Measurements from ENCODE around the gene ITIH4.

The ITIH4 gene

GRCh38 chr3:52830535-52831258, at the start of gene ITIH4:
Gene ITIH4, minus strand, starts transcription at chr3:52830672. Its CDS starts 30 bp downstream, at chr3:52830642.
- no peaks in the 10 kb centered on the region for H3K36me3 ChIP-seq (ENCODE audit: control insufficient read depth, insufficient read depth, low read length)
- H3K9ac ChIP-seq (ENCODE audit: low read depth, low read length): no peak within 1 kb of the TSS

GRCh38 chr3:52880047-52880446, 49.6 kb upstream of the ITIH4 start:
- no peak overlapping the region for H3K27ac ChIP-seq (ENCODE audit: low read depth, low read length)
- H3K27me3 ChIP-seq (ENCODE audit: control insufficient read depth, insufficient read depth, low read length): no peaks in the 10 kb centered on the region
- no peak overlapping the region for H3K9ac ChIP-seq (ENCODE audit: low read depth, low read length)
- no peaks in the 10 kb centered on the region for H3K9me3 ChIP-seq (ENCODE audit: control insufficient read depth, insufficient read depth, low read length)
- no peak overlapping the region for H3K4me3 ChIP-seq (ENCODE audit: low read depth, low read length)
- peaks cover 5% of the 10 kb centered on the region; the same call in 1 of the 2 replicates for H3K4me1 ChIP-seq (ENCODE audit: control insufficient read depth, insufficient read depth, low read length)
- H3K36me3 ChIP-seq (ENCODE audit: control insufficient read depth, insufficient read depth, low read length): peaks cover 2% of the 10 kb centered on the region; the same call in 1 of the 2 replicates

More at GRCh38 chr3:52830535-52831258, at the start of gene ITIH4:
- Histone ChIP-seq H3K4me1 (ENCODE audit: control insufficient read depth, insufficient read depth, low read length) (peaks cover 6% of the 10 kb centered on the region; the same call in 1 of the 2 replicates), H3K27ac (ENCODE audit: low read depth, low read length) (no peak within 1 kb of the TSS), H3K27me3 (ENCODE audit: control insufficient read depth, insufficient read depth, low read length) (no peaks in the 10 kb centered on the region), H3K4me3 (ENCODE audit: low read depth, low read length) (no peak within 1 kb of the TSS), H3K9me3 (ENCODE audit: control insufficient read depth, insufficient read depth, low read length) (no peaks in the 10 kb centered on the region)

GRCh38 chr3:52879581-52879980, 49.1 kb upstream of the ITIH4 start:
- H3K4me1 ChIP-seq (ENCODE audit: control insufficient read depth, insufficient read depth, low read length): peaks cover 5% of the 10 kb centered on the region; the same call in 1 of the 2 replicates
- no peak overlapping the region for H3K4me3 ChIP-seq (ENCODE audit: low read depth, low read length)

GRCh38 chr3:52879090-52879489, 48.6 kb upstream of the ITIH4 start:
- Histone ChIP-seq H3K4me1 (ENCODE audit: control insufficient read depth, insufficient read depth, low read length) (peaks cover 5% of the 10 kb centered on the region; the same call in 1 of the 2 replicates), H3K4me3 (ENCODE audit: low read depth, low read length) (no peak overlapping the region), H3K9me3 (ENCODE audit: control insufficient read depth, insufficient read depth, low read length) (no peaks in the 10 kb centered on the region), H3K27ac (ENCODE audit: low read depth, low read length) (no peak overlapping the region), H3K27me3 (ENCODE audit: control insufficient read depth, insufficient read depth, low read length) (no peaks in the 10 kb centered on the region), H3K9ac (ENCODE audit: low read depth, low read length) (no peak overlapping the region), H3K36me3 (ENCODE audit: control insufficient read depth, insufficient read depth, low read length) (no peaks in the 10 kb centered on the region)

More at GRCh38 chr3:52879581-52879980, 49.1 kb upstream of the ITIH4 start:
- Histone ChIP-seq H3K27me3 (ENCODE audit: control insufficient read depth, insufficient read depth, low read length) (no peaks in the 10 kb centered on the region), H3K9me3 (ENCODE audit: control insufficient read depth, insufficient read depth, low read length) (no peaks in the 10 kb centered on the region), H3K9ac (ENCODE audit: low read depth, low read length) (no peak overlapping the region), H3K27ac (ENCODE audit: low read depth, low read length) (no peak overlapping the region), H3K36me3 (ENCODE audit: control insufficient read depth, insufficient read depth, low read length) (no peaks in the 10 kb centered on the region)

- Histone ChIP-seq H3K27ac (ENCODE audit: low read depth, low read length) (no peak overlapping the region), H3K9ac (ENCODE audit: low read depth, low read length) (no peak overlapping the region), H3K4me1 (ENCODE audit: control insufficient read depth, insufficient read depth, low read length) (peaks cover 14% of the 10 kb centered on the region; the same call in 1 of the 2 replicates), H3K4me3 (ENCODE audit: low read depth, low read length) (no peak overlapping the region), H3K27me3 (ENCODE audit: control insufficient read depth, insufficient read depth, low read length) (no peaks in the 10 kb centered on the region), H3K9me3 (ENCODE audit: control insufficient read depth, insufficient read depth, low read length) (no peaks in the 10 kb centered on the region), H3K36me3 (ENCODE audit: control insufficient read depth, insufficient read depth, low read length) (no peaks in the 10 kb centered on the region)
Measured at GRCh38 chr3:52877085-52877484, 46.6 kb upstream of the ITIH4 start.

- H3K36me3 ChIP-seq (ENCODE audit: control insufficient read depth, insufficient read depth, low read length): no peaks in the 10 kb centered on the region
- H3K27me3 ChIP-seq (ENCODE audit: control insufficient read depth, insufficient read depth, low read length): no peaks in the 10 kb centered on the region
- H3K9me3 ChIP-seq (ENCODE audit: control insufficient read depth, insufficient read depth, low read length): no peaks in the 10 kb centered on the region
- H3K4me1 ChIP-seq (ENCODE audit: control insufficient read depth, insufficient read depth, low read length): peaks cover 14% of the 10 kb centered on the region; the same call in 1 of the 2 replicates
- H3K27ac ChIP-seq (ENCODE audit: low read depth, low read length): no peak overlapping the region
- H3K4me3 ChIP-seq (ENCODE audit: low read depth, low read length): no peak overlapping the region
- no peak overlapping the region for H3K9ac ChIP-seq (ENCODE audit: low read depth, low read length)
Measured at GRCh38 chr3:52874864-52875587, 44.6 kb upstream of the ITIH4 start.

GRCh38 chr3:52874160-52874701, 43.8 kb upstream of the ITIH4 start:
- no peaks in the 10 kb centered on the region for H3K27me3 ChIP-seq (ENCODE audit: control insufficient read depth, insufficient read depth, low read length)
- no peak overlapping the region for H3K4me3 ChIP-seq (ENCODE audit: low read depth, low read length)
- H3K27ac ChIP-seq (ENCODE audit: low read depth, low read length): no peak overlapping the region
- H3K9ac ChIP-seq (ENCODE audit: low read depth, low read length): no peak overlapping the region
- H3K4me1 ChIP-seq (ENCODE audit: control insufficient read depth, insufficient read depth, low read length): peaks cover 14% of the 10 kb centered on the region; the same call in 1 of the 2 replicates
- H3K36me3 ChIP-seq (ENCODE audit: control insufficient read depth, insufficient read depth, low read length): no peaks in the 10 kb centered on the region
- H3K9me3 ChIP-seq (ENCODE audit: control insufficient read depth, insufficient read depth, low read length): no peaks in the 10 kb centered on the region

GRCh38 chr3:52873433-52874159, 43.1 kb upstream of the ITIH4 start:
- H3K27me3 ChIP-seq (ENCODE audit: control insufficient read depth, insufficient read depth, low read length): no peaks in the 10 kb centered on the region

GRCh38 chr3:52872245-52872644, 41.8 kb upstream of the ITIH4 start:
- Histone ChIP-seq H3K27ac (ENCODE audit: low read depth, low read length) (no peak overlapping the region), H3K36me3 (ENCODE audit: control insufficient read depth, insufficient read depth, low read length) (no peaks in the 10 kb centered on the region), H3K9me3 (ENCODE audit: control insufficient read depth, insufficient read depth, low read length) (no peaks in the 10 kb centered on the region), H3K9ac (ENCODE audit: low read depth, low read length) (no peak overlapping the region), H3K27me3 (ENCODE audit: control insufficient read depth, insufficient read depth, low read length) (no peaks in the 10 kb centered on the region), H3K4me3 (ENCODE audit: low read depth, low read length) (no peak overlapping the region), H3K4me1 (ENCODE audit: control insufficient read depth, insufficient read depth, low read length) (peaks cover 14% of the 10 kb centered on the region; the same call in 1 of the 2 replicates)

More at GRCh38 chr3:52873433-52874159, 43.1 kb upstream of the ITIH4 start:
- Histone ChIP-seq H3K27ac (ENCODE audit: low read depth, low read length) (no peak overlapping the region), H3K9ac (ENCODE audit: low read depth, low read length) (no peak overlapping the region), H3K4me3 (ENCODE audit: low read depth, low read length) (no peak overlapping the region), H3K4me1 (ENCODE audit: control insufficient read depth, insufficient read depth, low read length) (peaks cover 14% of the 10 kb centered on the region; the same call in 1 of the 2 replicates), H3K36me3 (ENCODE audit: control insufficient read depth, insufficient read depth, low read length) (no peaks in the 10 kb centered on the region), H3K9me3 (ENCODE audit: control insufficient read depth, insufficient read depth, low read length) (no peaks in the 10 kb centered on the region)

- Histone ChIP-seq H3K36me3 (ENCODE audit: control insufficient read depth, insufficient read depth, low read length) (no peaks in the 10 kb centered on the region), H3K4me3 (ENCODE audit: low read depth, low read length) (no peak overlapping the region), H3K9ac (ENCODE audit: low read depth, low read length) (no peak overlapping the region), H3K27me3 (ENCODE audit: control insufficient read depth, insufficient read depth, low read length) (no peaks in the 10 kb centered on the region), H3K27ac (ENCODE audit: low read depth, low read length) (no peak overlapping the region), H3K4me1 (ENCODE audit: control insufficient read depth, insufficient read depth, low read length) (peaks cover 14% of the 10 kb centered on the region; the same call in 1 of the 2 replicates), H3K9me3 (ENCODE audit: control insufficient read depth, insufficient read depth, low read length) (no peaks in the 10 kb centered on the region)
Measured at GRCh38 chr3:52871761-52872160, 41.3 kb upstream of the ITIH4 start.

Data from HUES48 (cell line).